Neural crest cell (in vitro differentiated cells): ENCODE measurements around the gene RALGAPA2. TPM values are rescaled to one million over a fixed set of nuclear protein-coding genes. Genes with fewer than 3 reads are reported as not detected.

ENCODE experiments used
- DNase-seq: peaks from one replicate; pipeline ENCODE4 v3.0.0; 2021; ENCODE audit warnings: low read depth, mixed read lengths, low spot score
- H3K27ac Mint-ChIP-seq: one replicate; pipeline ENCODE4 v1.8.0; 2021; ENCODE audit warnings: mild to moderate bottlenecking, mixed read lengths; ENCODE audit not compliant: unreplicated experiment
- H3K27me3 Mint-ChIP-seq: 2 replicates; pipeline ENCODE4 v1.8.0; 2021; ENCODE audit warnings: low read depth, mild to moderate bottlenecking, mixed read lengths
- H3K36me3 Mint-ChIP-seq: 2 replicates; pipeline ENCODE4 v1.8.0; 2021; ENCODE audit warnings: low read depth, mild to moderate bottlenecking, mixed read lengths
- H3K4me1 Mint-ChIP-seq: 2 replicates; pipeline ENCODE4 v1.8.0; 2021; ENCODE audit warnings: mixed read lengths
- H3K4me3 Mint-ChIP-seq: one replicate; pipeline ENCODE4 v1.8.0; 2021; ENCODE audit warnings: mild to moderate bottlenecking, mixed read lengths
- H3K9me3 Mint-ChIP-seq: 2 replicates; pipeline ENCODE4 v1.8.0; 2021; ENCODE audit warnings: mixed read lengths
- total RNA-seq: library from RNA; stranded (reverse); gene quantifications from 2 replicates; pipeline ENCODE4 v1.2.1, GENCODE V29; 2021
- TF ChIP-seq, protein P1 (sequence below): fragments of 200-600 bp; sonication (generic); conservative IDR thresholded peaks from 2 replicates; pipeline ENCODE4 v1.5.0; 2021; ENCODE audit warnings: antibody characterized with exemption, mild to moderate bottlenecking

The RALGAPA2 gene
- total RNA-seq, 1 donor from 2014 or later, result 29.3 TPM

DNA sequence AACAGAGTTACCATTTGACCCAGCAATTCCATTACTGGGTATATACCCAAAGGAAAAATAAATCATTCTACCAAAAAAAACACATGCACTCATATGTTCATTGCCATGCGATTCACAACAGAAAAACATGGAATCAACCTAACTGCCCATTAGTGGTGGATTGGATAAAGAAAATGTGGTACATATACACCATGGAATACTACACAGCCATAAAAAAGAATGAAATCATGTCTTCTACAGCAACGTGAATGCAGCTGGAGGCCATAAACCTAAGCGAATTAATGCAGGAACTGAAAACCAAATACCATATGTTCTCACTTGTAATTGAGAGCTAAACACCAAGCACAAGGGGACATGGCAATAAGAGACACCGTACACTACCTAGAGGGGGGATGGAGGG, 12.5 kb downstream of the RALGAPA2 start:
- Mint-ChIP-seq H3K4me1 (no peaks in the 10 kb centered on the region), H3K27me3 (no peaks in the 10 kb centered on the region), H3K27ac (no peak overlapping the region), H3K9me3 (no peaks in the 10 kb centered on the region), H3K4me3 (no peak overlapping the region), H3K36me3 (no peaks in the 10 kb centered on the region)
- TF ChIP-seq, protein P1, sequence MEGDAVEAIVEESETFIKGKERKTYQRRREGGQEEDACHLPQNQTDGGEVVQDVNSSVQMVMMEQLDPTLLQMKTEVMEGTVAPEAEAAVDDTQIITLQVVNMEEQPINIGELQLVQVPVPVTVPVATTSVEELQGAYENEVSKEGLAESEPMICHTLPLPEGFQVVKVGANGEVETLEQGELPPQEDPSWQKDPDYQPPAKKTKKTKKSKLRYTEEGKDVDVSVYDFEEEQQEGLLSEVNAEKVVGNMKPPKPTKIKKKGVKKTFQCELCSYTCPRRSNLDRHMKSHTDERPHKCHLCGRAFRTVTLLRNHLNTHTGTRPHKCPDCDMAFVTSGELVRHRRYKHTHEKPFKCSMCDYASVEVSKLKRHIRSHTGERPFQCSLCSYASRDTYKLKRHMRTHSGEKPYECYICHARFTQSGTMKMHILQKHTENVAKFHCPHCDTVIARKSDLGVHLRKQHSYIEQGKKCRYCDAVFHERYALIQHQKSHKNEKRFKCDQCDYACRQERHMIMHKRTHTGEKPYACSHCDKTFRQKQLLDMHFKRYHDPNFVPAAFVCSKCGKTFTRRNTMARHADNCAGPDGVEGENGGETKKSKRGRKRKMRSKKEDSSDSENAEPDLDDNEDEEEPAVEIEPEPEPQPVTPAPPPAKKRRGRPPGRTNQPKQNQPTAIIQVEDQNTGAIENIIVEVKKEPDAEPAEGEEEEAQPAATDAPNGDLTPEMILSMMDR, result no peak
- DNase-seq, result no peak

DNA sequence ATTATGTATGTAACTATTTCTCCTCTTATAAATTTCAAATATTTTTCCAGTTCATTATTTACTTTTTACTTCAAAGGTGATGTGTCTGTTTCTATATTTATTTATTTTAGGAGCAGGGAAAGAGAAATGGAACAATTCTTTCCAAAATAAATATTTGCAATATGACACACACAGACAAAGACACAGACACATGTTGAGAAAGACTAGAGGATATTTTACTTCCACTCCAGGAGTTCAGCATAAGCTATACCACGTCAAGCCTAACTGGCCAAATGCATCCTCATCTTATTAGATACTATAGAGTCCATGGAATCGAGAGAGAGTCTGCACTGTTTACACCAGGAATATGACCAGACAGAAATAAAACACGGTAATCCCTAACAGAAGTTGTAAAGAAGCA, 13.3 kb downstream of the RALGAPA2 start:
- H3K27me3 Mint-ChIP-seq, result no peaks in the 10 kb centered on the region
- H3K36me3 Mint-ChIP-seq, result no peaks in the 10 kb centered on the region
- TF ChIP-seq, protein P1, result no peak

DNA sequence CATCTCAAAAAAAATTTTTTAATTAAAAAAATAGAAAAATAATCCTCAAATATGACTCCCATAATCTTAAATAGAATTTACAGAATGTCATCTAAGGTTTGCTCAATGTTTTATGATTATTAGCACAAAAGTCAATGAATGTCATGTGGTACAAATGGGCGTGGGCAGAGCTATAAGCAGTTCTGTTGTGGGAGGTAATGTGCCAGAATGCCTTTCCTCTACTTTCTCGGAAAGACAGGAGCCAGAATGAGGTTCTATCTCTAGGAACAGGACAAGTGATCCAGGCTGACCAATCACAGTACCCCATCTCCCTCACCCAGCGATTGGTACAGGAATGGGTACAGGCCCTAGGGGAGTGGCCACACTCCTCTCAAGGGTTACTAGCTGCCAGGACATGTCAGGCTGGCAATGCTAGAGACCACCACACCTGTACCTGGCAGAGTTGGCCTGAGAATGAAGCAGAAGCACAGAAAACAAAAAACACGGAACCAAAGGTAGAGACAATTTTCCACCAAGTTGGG, 15.1 kb downstream of the RALGAPA2 start:
- Mint-ChIP-seq H3K9me3 (no peaks in the 10 kb centered on the region), H3K27me3 (no peaks in the 10 kb centered on the region), H3K36me3 (no peaks in the 10 kb centered on the region), H3K27ac (no peak overlapping the region), H3K4me3 (no peak overlapping the region), H3K4me1 (no peaks in the 10 kb centered on the region)
- TF ChIP-seq, protein P1, result no peak
- DNase-seq, result no peak

More for the DNA sequence above, 13.3 kb downstream of the RALGAPA2 start:
- Mint-ChIP-seq H3K9me3 (no peaks in the 10 kb centered on the region), H3K4me3 (no peak overlapping the region), H3K27ac (no peak overlapping the region), H3K4me1 (no peaks in the 10 kb centered on the region)
- no peak for DNase-seq

DNA sequence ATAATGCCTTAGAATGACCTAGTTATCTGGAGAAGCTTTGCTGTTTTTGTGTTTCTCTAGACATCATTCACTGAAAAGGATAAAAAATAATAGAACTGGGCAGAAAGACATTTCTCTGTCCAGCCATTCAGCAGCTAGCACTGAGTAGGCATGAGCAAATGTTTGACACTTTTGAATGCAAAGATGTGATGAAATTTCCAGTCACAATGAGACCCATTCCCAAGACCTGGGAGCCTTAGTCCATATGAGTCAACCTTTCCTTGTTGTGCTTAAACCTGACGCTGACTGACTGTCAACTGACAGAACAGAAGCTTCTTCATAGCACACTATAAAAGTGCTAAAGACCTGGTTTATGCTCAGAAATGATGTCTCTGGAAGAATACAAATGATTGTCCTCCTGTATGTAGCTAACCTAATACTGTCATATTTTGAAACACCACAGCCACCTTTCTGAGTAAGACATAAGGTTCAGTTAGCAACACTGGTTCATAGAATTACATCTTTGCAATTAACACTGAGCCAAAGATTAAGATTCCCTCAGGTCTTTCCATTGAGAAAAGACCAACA, 17.1 kb downstream of the RALGAPA2 start:
- Mint-ChIP-seq H3K36me3 (no peaks in the 10 kb centered on the region), H3K27me3 (no peaks in the 10 kb centered on the region), H3K9me3 (no peaks in the 10 kb centered on the region), H3K27ac (no peak overlapping the region), H3K4me3 (no peak overlapping the region), H3K4me1 (no peaks in the 10 kb centered on the region)
- TF ChIP-seq, protein P1, result no peak
- DNase-seq, result no peak

DNA sequence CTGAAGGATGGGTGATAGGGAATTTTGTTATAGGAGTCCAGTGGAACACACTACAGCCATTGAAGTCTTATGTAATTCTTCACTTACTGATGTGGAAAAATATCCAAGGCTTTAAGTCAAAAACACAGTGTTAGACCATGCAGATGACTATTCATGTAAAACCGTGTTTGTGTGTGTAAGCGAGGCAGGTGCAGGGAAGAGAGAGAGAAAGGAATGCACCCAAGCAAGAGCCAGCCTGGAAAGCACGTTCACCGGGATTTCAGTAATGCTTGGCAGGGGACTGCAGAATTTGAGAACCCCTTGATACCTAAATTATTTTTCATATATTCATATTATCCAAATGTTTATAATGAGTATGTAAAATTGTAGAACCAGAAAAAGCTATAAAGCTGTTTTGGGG, 17.9 kb downstream of the RALGAPA2 start:
- Mint-ChIP-seq H3K27me3 (no peaks in the 10 kb centered on the region), H3K36me3 (no peaks in the 10 kb centered on the region)

More for the DNA sequence above, 17.9 kb downstream of the RALGAPA2 start:
- Mint-ChIP-seq H3K4me3 (no peak overlapping the region), H3K27ac (no peak overlapping the region), H3K4me1 (no peaks in the 10 kb centered on the region), H3K9me3 (no peaks in the 10 kb centered on the region)
- DNase-seq, result no peak
- TF ChIP-seq, protein P1, result no peak
